BJ (cell line): Measurements from ENCODE around the gene SFXN1. TPM values are rescaled to one million over a fixed set of nuclear protein-coding genes. Genes with fewer than 3 reads are reported as not detected.

ENCODE experiments used
- CTCF ChIA-PET: fragments of 350-600 bp; formaldehyde crosslinking; extraction: SDS; loops from one replicate; lab custom pipeline; 2021; ENCODE audit warnings: antibody characterized with exemption, inconsistent platforms; lab: Yijun Ruan, JAX
- POLR2A ChIA-PET: fragments of 300-600 bp; sonication (Branson Sonifier 250); formaldehyde crosslinking; extraction: SDS; loops from one replicate; lab custom pipeline; 2021; ENCODE audit warnings: antibody characterized with exemption; lab: Charles Lee
- DNase-seq: peaks from one replicate; pipeline ENCODE4 v3.0.0-alpha.2; 2011; ENCODE audit warnings: low read depth
- H3K27me3 ChIP-seq: 2 replicates; pipeline ENCODE4 v1.6.0; 2011; ENCODE audit warnings: low read length; ENCODE audit not compliant: control insufficient read depth, insufficient read depth
- H3K36me3 ChIP-seq: 2 replicates; pipeline ENCODE4 v1.5.1; 2011; ENCODE audit warnings: low read length; ENCODE audit not compliant: control insufficient read depth, insufficient read depth
- H3K4me3 ChIP-seq: 2 replicates; pipeline ENCODE4 v1.5.1; 2011; ENCODE audit warnings: low read depth, mild to moderate bottlenecking, control low read depth, low read length
- polyA plus RNA-seq: library from polyadenylated mRNA; depleted of rRNA; stranded (reverse); fragments of >200 nt; gene quantifications from 2 replicates; pipeline ENCODE4 v1.2.3, GENCODE V29; 2011
- TF ChIP-seq, protein P1 (sequence below): IDR thresholded peaks from 2 replicates; pipeline ENCODE4 v1.5.1; 2011; ENCODE audit warnings: low read depth, mild to moderate bottlenecking, control low read depth, inconsistent platforms, low read length, moderate library complexity; ENCODE audit not compliant: insufficient read depth

The SFXN1 gene
- polyA plus RNA-seq, 1 experiment, result 89.9 TPM

GRCh38 chr5:175556794-175557193 is 78.4 kb downstream of the SFXN1 start:
- H3K36me3 ChIP-seq, result no peaks in the 10 kb centered on the region
- CTCF ChIA-PET, result no interaction called here
- no peak overlapping the region for H3K4me3 ChIP-seq
- TF ChIP-seq, protein P1, sequence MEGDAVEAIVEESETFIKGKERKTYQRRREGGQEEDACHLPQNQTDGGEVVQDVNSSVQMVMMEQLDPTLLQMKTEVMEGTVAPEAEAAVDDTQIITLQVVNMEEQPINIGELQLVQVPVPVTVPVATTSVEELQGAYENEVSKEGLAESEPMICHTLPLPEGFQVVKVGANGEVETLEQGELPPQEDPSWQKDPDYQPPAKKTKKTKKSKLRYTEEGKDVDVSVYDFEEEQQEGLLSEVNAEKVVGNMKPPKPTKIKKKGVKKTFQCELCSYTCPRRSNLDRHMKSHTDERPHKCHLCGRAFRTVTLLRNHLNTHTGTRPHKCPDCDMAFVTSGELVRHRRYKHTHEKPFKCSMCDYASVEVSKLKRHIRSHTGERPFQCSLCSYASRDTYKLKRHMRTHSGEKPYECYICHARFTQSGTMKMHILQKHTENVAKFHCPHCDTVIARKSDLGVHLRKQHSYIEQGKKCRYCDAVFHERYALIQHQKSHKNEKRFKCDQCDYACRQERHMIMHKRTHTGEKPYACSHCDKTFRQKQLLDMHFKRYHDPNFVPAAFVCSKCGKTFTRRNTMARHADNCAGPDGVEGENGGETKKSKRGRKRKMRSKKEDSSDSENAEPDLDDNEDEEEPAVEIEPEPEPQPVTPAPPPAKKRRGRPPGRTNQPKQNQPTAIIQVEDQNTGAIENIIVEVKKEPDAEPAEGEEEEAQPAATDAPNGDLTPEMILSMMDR, result no peak
- DNase-seq, result no peak
- H3K27me3 ChIP-seq, result no peaks in the 10 kb centered on the region
- POLR2A ChIA-PET, result no interaction called here

DNA sequence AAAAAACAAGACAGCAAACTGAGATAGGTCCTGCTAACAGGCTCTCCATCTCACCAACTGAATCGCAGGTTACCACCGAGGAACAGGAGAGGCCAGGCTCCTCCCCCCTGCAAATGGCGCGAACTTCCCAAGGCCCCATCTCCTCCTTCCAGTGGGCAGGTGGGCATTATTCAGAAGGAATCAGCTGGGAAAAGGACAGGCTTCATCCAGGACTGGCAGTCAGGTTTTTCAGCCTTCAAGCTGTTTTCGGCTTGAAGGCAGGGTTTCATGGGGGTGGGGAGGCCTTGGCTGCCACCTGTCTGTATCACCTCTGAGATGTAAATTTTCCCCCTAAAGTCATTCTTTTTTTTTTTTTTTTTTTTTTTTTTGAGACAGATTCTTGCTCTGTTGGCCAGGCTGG is 79.4 kb downstream of the SFXN1 start:
- Histone ChIP-seq H3K27me3 (no peaks in the 10 kb centered on the region), H3K36me3 (no peaks in the 10 kb centered on the region), H3K4me3 (no peak overlapping the region)
- TF ChIP-seq, protein P1, result no peak
- ChIA-PET POLR2A (no interaction called here), CTCF (no interaction called here)
- no peak for DNase-seq

DNA sequence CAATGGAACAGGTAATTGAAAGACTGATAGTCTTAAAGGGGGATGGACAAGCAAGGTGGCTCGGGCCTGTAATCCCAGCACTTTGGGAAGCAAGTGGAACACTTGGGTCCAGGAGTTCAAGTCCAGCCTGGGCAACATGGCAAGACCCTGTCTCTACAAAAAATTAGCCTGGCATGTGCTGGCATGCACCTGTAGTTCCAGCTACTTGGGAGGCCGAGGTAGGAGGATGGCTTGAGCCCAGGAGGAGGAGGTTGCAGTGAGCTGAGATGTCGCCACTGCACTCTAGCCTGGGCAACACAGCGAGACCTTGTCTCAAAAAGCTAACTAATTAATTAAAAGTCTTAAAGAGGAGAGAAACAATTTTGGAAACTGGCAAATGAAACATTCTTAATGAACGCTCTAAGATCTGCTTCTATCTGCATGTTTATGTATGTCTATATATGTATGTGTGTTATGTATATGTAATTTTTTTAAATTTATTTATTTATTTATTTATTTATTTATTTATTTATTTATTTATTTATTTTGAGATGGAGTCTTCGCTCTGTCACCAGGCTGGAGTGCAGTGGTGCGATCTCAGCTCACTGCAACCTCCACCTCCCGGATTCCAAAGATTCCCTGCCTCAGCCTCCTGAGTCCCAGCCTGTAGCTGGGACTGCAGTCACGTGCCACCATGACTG is 80.6 kb downstream of the SFXN1 start:
- DNase-seq, result no peak
- Histone ChIP-seq H3K4me3 (no peak overlapping the region), H3K27me3 (no peaks in the 10 kb centered on the region), H3K36me3 (no peaks in the 10 kb centered on the region)
- TF ChIP-seq, protein P1, result no peak
- CTCF ChIA-PET, result interaction anchor here (1.4 kb wide), 1 partner anchor 25 kb away, joined by 3 read pairs; no protein-coding TSS in a partner anchor
- POLR2A ChIA-PET, result no interaction called here

DNA sequence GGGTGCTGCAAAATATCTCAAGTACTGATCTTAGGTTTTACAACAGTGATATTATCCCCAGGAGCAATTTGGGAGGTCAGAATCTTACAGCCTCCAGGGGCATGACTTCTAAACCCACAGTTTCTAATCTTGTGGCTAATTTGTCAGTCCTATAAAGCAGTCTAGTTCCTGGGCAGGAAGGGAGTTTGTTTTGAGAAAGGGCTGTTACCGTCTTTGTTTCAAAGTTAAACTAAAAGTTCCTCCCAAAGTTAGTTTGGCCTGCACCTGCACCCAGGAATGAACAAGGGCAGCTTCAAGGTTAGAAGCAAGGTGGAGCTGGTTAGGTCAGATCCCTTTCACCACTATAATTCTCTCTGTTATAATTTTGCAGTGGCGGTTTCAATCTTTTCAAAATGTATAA is 81.7 kb downstream of the SFXN1 start:
- no peak for DNase-seq
- CTCF ChIA-PET, result interaction anchor here (1.4 kb wide), 1 partner anchor 26 kb away, joined by 3 read pairs; no protein-coding TSS in a partner anchor
- POLR2A ChIA-PET, result no interaction called here
- TF ChIP-seq, protein P1, result no peak
- Histone ChIP-seq H3K27me3 (no peaks in the 10 kb centered on the region), H3K4me3 (no peak overlapping the region), H3K36me3 (no peaks in the 10 kb centered on the region)

DNA sequence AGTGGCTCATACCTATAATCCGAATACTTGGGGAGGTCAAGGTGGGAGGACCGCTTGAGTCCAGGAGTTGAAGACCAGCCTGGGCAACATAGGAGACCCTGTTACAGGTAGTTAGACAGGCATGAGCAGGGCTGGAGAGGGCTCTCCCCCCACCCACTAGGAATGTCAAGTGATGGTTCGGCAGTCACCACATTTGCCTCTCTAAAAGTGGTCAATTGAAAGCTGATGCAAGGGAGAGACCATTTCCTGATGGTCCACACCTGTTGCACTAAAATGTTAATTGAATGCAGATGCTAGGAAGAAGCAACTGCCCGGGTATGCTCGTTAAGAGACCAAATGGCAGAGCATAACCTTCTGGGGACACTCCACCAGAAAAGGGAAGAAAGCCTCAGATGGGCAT is 82.7 kb downstream of the SFXN1 start:
- CTCF ChIA-PET, result no interaction called here
- DNase-seq, result no peak
- TF ChIP-seq, protein P1, result no peak
- H3K27me3 ChIP-seq, result no peaks in the 10 kb centered on the region
- H3K4me3 ChIP-seq, result no peak overlapping the region
- POLR2A ChIA-PET, result no interaction called here
- no peaks in the 10 kb centered on the region for H3K36me3 ChIP-seq
